Tibial nerve (tissue), 4 donors: ENCODE results near the gene HSD17B11. TPM values are rescaled to one million over a fixed set of nuclear protein-coding genes. Genes with fewer than 3 reads are reported as not detected.
"Not testable (repeated sequence)": the region's sequence is repeated elsewhere in the genome, so short reads cannot be mapped to it uniquely, and the experiment has no call there.

ENCODE experiments used
- DNase-seq, 2 donors: peaks; one replicate each; pipeline ENCODE4 v3.0.0-alpha.2; 2019; ENCODE audit warnings: low spot score in 2 of 2
- H3K27ac ChIP-seq, 4 donors: fragments of 200-600 bp; sonication (generic) in 3 of 4; one replicate each; pipeline ENCODE4 v1.5.1; 2017 to 2019; ENCODE audit warnings: mild to moderate bottlenecking in 1 of 4
- H3K27me3 ChIP-seq, 2 donors: fragments of 200-600 bp; sonication (generic) in 1 of 2; one replicate each; pipeline versions ENCODE4 v1.5.1 to v1.6.0; 2017 to 2019
- H3K36me3 ChIP-seq, 3 donors: fragments of 200-600 bp; sonication (generic); one replicate each; pipeline ENCODE4 v1.5.1; 2018 to 2019
- H3K4me1 ChIP-seq, 4 donors: fragments of 200-600 bp; sonication (generic) in 3 of 4; one replicate each; pipeline ENCODE4 v1.5.1; 2017 to 2019
- H3K4me3 ChIP-seq, 4 donors: fragments of 200-600 bp; sonication (generic) in 3 of 4; one replicate each; pipeline ENCODE4 v1.5.1; 2017 to 2019; ENCODE audit warnings: mild to moderate bottlenecking in 1 of 4, moderate library complexity in 1 of 4
- H3K9me3 ChIP-seq, 4 donors: fragments of 200-600 bp; sonication (generic) in 3 of 4; one replicate each; pipeline ENCODE4 v1.5.1; 2017 to 2019
- CTCF ChIP-seq, 5 experiments: fragments of 200-600 bp in 3 of 5; fragments of 450-650 bp in 2 of 5; sonication (generic) in 3 of 5; IDR thresholded peaks; one replicate each; pipeline ENCODE4 v1.5.1; 2016 to 2019; ENCODE audit warnings: antibody characterized with exemption in 5 of 5, mild to moderate bottlenecking in 3 of 5, moderate library complexity in 2 of 5
- EP300 ChIP-seq, 2 donors: sonication (generic); formaldehyde crosslinking; IDR thresholded peaks; one replicate each; pipeline ENCODE4 v1.6.1; 2017; ENCODE audit warnings: antibody characterized with exemption in 2 of 2, mild to moderate bottlenecking in 1 of 2
- POLR2A ChIP-seq, 2 donors: fragments of 450-650 bp; IDR thresholded peaks; one replicate each; pipeline ENCODE4 v1.6.1; 2017; ENCODE audit warnings: antibody characterized with exemption in 2 of 2, mild to moderate bottlenecking in 2 of 2, moderate library complexity in 2 of 2
- WGBS, 2 donors: methylation state at CpG; one replicate each; pipeline ENCODE4 v1.1.5; 2018; 5-methylcytosine and 5-hydroxymethylcytosine counted together
- total RNA-seq, 4 donors: library from RNA; depleted of rRNA; stranded (reverse); fragments of >200 nt; gene quantifications; one replicate each; pipeline ENCODE4 v1.1.0, GENCODE V29; 2016

Gene HSD17B11
- total RNA-seq, 4 donors from 2014 or later = 62.4 to 75.1 (median 67.8) TPM

- Histone ChIP-seq H3K36me3 (no peaks in the 10 kb centered on the region), H3K4me3 (no peak overlapping the region), H3K27me3 (no peaks in the 10 kb centered on the region), H3K9me3 (no peaks in the 10 kb centered on the region), H3K27ac (no peak overlapping the region), H3K4me1 (peaks cover 0 to 31% (median 9%) of the 10 kb centered on the region in 4 donors)
- no peak for TF ChIP-seq EP300 (IDR thresholded peaks at IDR 0.05)
- no peak for TF ChIP-seq CTCF (IDR thresholded peaks at IDR 0.05)
- no peak for TF ChIP-seq POLR2A (IDR thresholded peaks at IDR 0.05)
- WGBS, 2 donors = 71 to 72% methylated on average over 4 of the region's 4 CpGs
- no peak for DNase-seq
Measured at GRCh38 chr4:87420276-87420830, 29.4 kb upstream of the HSD17B11 start.

- TF ChIP-seq CTCF (IDR thresholded peaks at IDR 0.05) (no peak), EP300 (IDR thresholded peaks at IDR 0.05) (no peak), POLR2A (IDR thresholded peaks at IDR 0.05) (no peak)
- 32 to 39% methylated on average over 5 of the region's 5 CpGs for WGBS, 2 donors
- Histone ChIP-seq H3K27ac (no peak overlapping the region), H3K4me3 (no peak overlapping the region), H3K36me3 (no peaks in the 10 kb centered on the region), H3K9me3 (no peaks in the 10 kb centered on the region), H3K4me1 (peaks cover 0 to 27% (median 9%) of the 10 kb centered on the region in 4 donors), H3K27me3 (no peaks in the 10 kb centered on the region)
- no peak for DNase-seq
Measured at GRCh38 chr4:87419578-87420249, 28.7 kb upstream of the HSD17B11 start.

GRCh38 chr4:87418410-87418809 is 27.4 kb upstream of the HSD17B11 start:
- 90 to 96% methylated on average over 4 of the region's 4 CpGs for WGBS, 2 donors
- DNase-seq, H3K4me3 ChIP-seq, H3K27ac ChIP-seq, H3K27me3 ChIP-seq, H3K9me3 ChIP-seq, H3K36me3 ChIP-seq: not testable (repeated sequence)
- H3K4me1 ChIP-seq = peaks cover 0 to 14% (median 5%) of the 10 kb centered on the region in 4 donors

DNA sequence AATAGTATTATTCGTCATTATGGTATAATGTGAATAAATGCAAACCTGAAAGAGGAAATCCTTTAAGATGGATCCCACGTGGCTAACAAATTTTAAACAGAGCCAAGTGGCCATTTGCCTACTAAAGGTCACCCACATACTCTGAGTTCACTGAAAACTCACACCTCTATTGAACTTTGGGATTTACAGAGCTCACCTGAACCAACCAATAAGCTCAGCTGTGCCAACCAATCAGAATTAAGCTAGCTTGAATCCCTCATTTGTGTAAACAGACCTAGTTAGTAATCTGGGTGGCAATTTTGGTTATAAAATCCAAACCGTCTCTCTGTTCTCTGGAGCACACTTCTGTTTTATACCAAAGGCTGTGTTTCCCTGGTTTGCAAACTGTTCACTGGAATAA is 26.0 kb upstream of the HSD17B11 start:
- TF ChIP-seq CTCF (IDR thresholded peaks at IDR 0.05) = no peak
- no peak for TF ChIP-seq POLR2A (IDR thresholded peaks at IDR 0.05)
- TF ChIP-seq EP300 (IDR thresholded peaks at IDR 0.05) = no peak
- peaks cover 0 to 4% (median 0%) of the 10 kb centered on the region in 4 donors for H3K9me3 ChIP-seq
- 79 to 85% methylated on average over 3 of the region's 3 CpGs for WGBS, 2 donors
- no peak overlapping the region for H3K4me3 ChIP-seq
- peaks cover 0 to 12% (median 5%) of the 10 kb centered on the region in 4 donors for H3K4me1 ChIP-seq
- H3K27me3 ChIP-seq = no peaks in the 10 kb centered on the region
- no peak for DNase-seq
- H3K27ac ChIP-seq = no peak overlapping the region
- no peaks in the 10 kb centered on the region for H3K36me3 ChIP-seq

DNA sequence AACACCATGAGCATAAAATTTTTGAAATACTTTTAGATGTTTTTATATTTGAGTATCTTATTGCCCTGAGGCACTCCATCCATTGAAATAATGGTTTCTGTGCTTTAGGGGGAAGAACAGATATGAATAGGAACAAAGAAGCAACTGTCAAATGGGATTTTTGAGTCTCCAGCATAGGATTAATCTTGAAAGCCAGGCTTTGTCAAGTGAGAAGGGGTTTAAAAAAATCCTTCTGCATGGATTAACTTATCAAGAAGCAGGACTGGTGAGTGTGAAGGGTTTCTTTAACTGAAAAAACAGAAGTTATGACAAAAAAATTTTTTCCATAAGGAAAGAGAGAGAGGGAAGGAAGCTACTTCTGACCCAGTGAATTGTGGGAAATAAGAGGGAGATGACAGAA is 23.8 kb upstream of the HSD17B11 start:
- Histone ChIP-seq H3K27ac (no peak overlapping the region), H3K27me3 (no peaks in the 10 kb centered on the region), H3K9me3 (peaks cover 0 to 4% (median 0%) of the 10 kb centered on the region in 4 donors), H3K4me3 (no peak overlapping the region), H3K36me3 (no peaks in the 10 kb centered on the region), H3K4me1 (no peaks in the 10 kb centered on the region)
- no peak for DNase-seq
- TF ChIP-seq POLR2A (IDR thresholded peaks at IDR 0.05) (no peak), EP300 (IDR thresholded peaks at IDR 0.05) (no peak), CTCF (IDR thresholded peaks at IDR 0.05) (no peak)
